HEK293 (cell line): Measurements from ENCODE around the gene AKAP6.
A peak's percentile ranks its signal among the peaks of the same experiment; 100 is the strongest.

ENCODE experiments used
- ATF2 ChIP-seq: fragments of 450-650 bp; formaldehyde crosslinking; IDR thresholded peaks from 2 replicates; pipeline ENCODE4 v1.5.1; 2016; ENCODE audit warnings: missing biosample characterization, missing genetic modification characterization, low read depth
- FEZF1 ChIP-seq: fragments of 450-650 bp; formaldehyde crosslinking; IDR thresholded peaks from 2 replicates; pipeline ENCODE4 v1.5.1; 2016; ENCODE audit warnings: missing biosample characterization, missing genetic modification characterization
- KLF16 ChIP-seq: fragments of 450-650 bp; formaldehyde crosslinking; IDR thresholded peaks from 2 replicates; pipeline ENCODE4 v1.5.1; 2017; ENCODE audit warnings: missing biosample characterization, missing genetic modification characterization
- KLF8 ChIP-seq: fragments of 450-650 bp; formaldehyde crosslinking; IDR thresholded peaks from 2 replicates; pipeline ENCODE4 v1.5.1; 2016; ENCODE audit warnings: missing biosample characterization, missing genetic modification characterization
- PRDM1 ChIP-seq: fragments of 450-650 bp; formaldehyde crosslinking; IDR thresholded peaks from 2 replicates; pipeline ENCODE4; 2016; ENCODE audit warnings: missing biosample characterization, missing genetic modification characterization
- TSHZ1 ChIP-seq: fragments of 450-650 bp; formaldehyde crosslinking; IDR thresholded peaks from 2 replicates; pipeline ENCODE4 v1.5.1; 2016; ENCODE audit warnings: missing biosample characterization, missing genetic modification characterization, borderline replicate concordance
- ZBTB1 ChIP-seq: fragments of 450-650 bp; formaldehyde crosslinking; IDR thresholded peaks from 2 replicates; pipeline ENCODE4 v1.5.1; 2016; ENCODE audit warnings: missing biosample characterization, missing genetic modification characterization
- ZBTB17 ChIP-seq: fragments of 450-650 bp; formaldehyde crosslinking; IDR thresholded peaks from 2 replicates; pipeline ENCODE4 v1.5.1; 2016; ENCODE audit warnings: missing biosample characterization, missing genetic modification characterization
- ZBTB26 ChIP-seq: fragments of 450-650 bp; formaldehyde crosslinking; optimal IDR thresholded peaks from 2 replicates; pipeline ENCODE3; 2016; ENCODE audit warnings: missing biosample characterization, mild to moderate bottlenecking, missing genetic modification characterization
- ZNF121 ChIP-seq: fragments of 450-650 bp; formaldehyde crosslinking; IDR thresholded peaks from 2 replicates; pipeline ENCODE4 v1.5.1; 2016; ENCODE audit warnings: missing biosample characterization, missing genetic modification characterization
- ZNF138 ChIP-seq: fragments of 450-650 bp; formaldehyde crosslinking; IDR thresholded peaks from 2 replicates; pipeline ENCODE4 v1.5.1; 2016; ENCODE audit warnings: missing biosample characterization, missing genetic modification characterization, borderline replicate concordance
- ZNF140 ChIP-seq: fragments of 450-650 bp; formaldehyde crosslinking; IDR thresholded peaks from 2 replicates; pipeline ENCODE4 v1.5.1; 2016; ENCODE audit warnings: missing biosample characterization, missing genetic modification characterization
- ZNF146 ChIP-seq: fragments of 450-650 bp; formaldehyde crosslinking; IDR thresholded peaks from 2 replicates; pipeline ENCODE4 v1.5.1; 2016; ENCODE audit warnings: missing biosample characterization, missing genetic modification characterization
- ZNF211 ChIP-seq: fragments of 450-650 bp; formaldehyde crosslinking; IDR thresholded peaks from 2 replicates; pipeline ENCODE4 v1.5.1; 2016; ENCODE audit warnings: low read depth, missing biosample characterization, missing genetic modification characterization
- ZNF324 ChIP-seq: fragments of 450-650 bp; formaldehyde crosslinking; IDR thresholded peaks from 2 replicates; pipeline ENCODE4 v1.5.1; 2016; ENCODE audit warnings: missing biosample characterization, missing genetic modification characterization
- ZNF335 ChIP-seq: fragments of 450-650 bp; formaldehyde crosslinking; conservative IDR thresholded peaks from 2 replicates; pipeline ENCODE4 v1.5.1; 2016; ENCODE audit warnings: missing biosample characterization, missing genetic modification characterization
- ZNF354C ChIP-seq: fragments of 450-650 bp; formaldehyde crosslinking; IDR thresholded peaks from 2 replicates; pipeline ENCODE4 v1.5.1; 2016; ENCODE audit warnings: missing biosample characterization, missing genetic modification characterization, low read depth, borderline replicate concordance
- ZNF398 ChIP-seq: fragments of 450-650 bp; formaldehyde crosslinking; IDR thresholded peaks from 2 replicates; pipeline ENCODE4 v1.5.1; 2017; ENCODE audit warnings: missing biosample characterization, missing genetic modification characterization
- ZNF404 ChIP-seq: fragments of 450-650 bp; formaldehyde crosslinking; IDR thresholded peaks from 2 replicates; pipeline ENCODE4 v1.5.1; 2017; ENCODE audit warnings: missing biosample characterization, missing genetic modification characterization
- ZNF423 ChIP-seq: fragments of 450-650 bp; formaldehyde crosslinking; IDR thresholded peaks from 2 replicates; pipeline ENCODE4 v1.5.1; 2016; ENCODE audit warnings: missing biosample characterization, missing genetic modification characterization
- ZNF449 ChIP-seq: fragments of 450-650 bp; formaldehyde crosslinking; IDR thresholded peaks from 2 replicates; pipeline ENCODE4 v1.5.1; 2017; ENCODE audit warnings: missing biosample characterization, mild to moderate bottlenecking, missing genetic modification characterization, moderate library complexity
- ZNF521 ChIP-seq: fragments of 450-650 bp; formaldehyde crosslinking; IDR thresholded peaks from 2 replicates; pipeline ENCODE4 v1.5.1; 2017; ENCODE audit warnings: missing biosample characterization, mild to moderate bottlenecking, missing genetic modification characterization
- ZNF549 ChIP-seq: fragments of 450-650 bp; IDR thresholded peaks from 2 replicates; pipeline ENCODE4 v1.5.1; 2018; ENCODE audit warnings: missing biosample characterization, missing genetic modification characterization, mild to moderate bottlenecking, inconsistent platforms, moderate library complexity
- ZNF596 ChIP-seq: fragments of 450-650 bp; IDR thresholded peaks from 2 replicates; pipeline ENCODE4 v1.5.0; 2018; ENCODE audit warnings: missing biosample characterization, mild to moderate bottlenecking, missing genetic modification characterization, moderate library complexity
- ZNF626 ChIP-seq: fragments of 450-650 bp; sonication (Bioruptor Pico); formaldehyde crosslinking; IDR thresholded peaks from 2 replicates; pipeline ENCODE4 v1.5.1; 2018; ENCODE audit warnings: missing biosample characterization, missing genetic modification characterization, inconsistent platforms
- ZNF670 ChIP-seq: fragments of 450-650 bp; formaldehyde crosslinking; IDR thresholded peaks from 2 replicates; pipeline ENCODE4 v1.5.1; 2016; ENCODE audit warnings: missing biosample characterization, missing genetic modification characterization, low read depth
- ZNF677 ChIP-seq: fragments of 450-650 bp; IDR thresholded peaks from 2 replicates; pipeline ENCODE4 v1.5.0; 2018; ENCODE audit warnings: missing biosample characterization, mild to moderate bottlenecking, missing genetic modification characterization, moderate library complexity
- ZNF76 ChIP-seq: fragments of 450-650 bp; formaldehyde crosslinking; IDR thresholded peaks from 2 replicates; pipeline ENCODE4; 2016; ENCODE audit warnings: low read depth, missing biosample characterization, missing genetic modification characterization, borderline replicate concordance
- ZNF768 ChIP-seq: fragments of 450-650 bp; formaldehyde crosslinking; IDR thresholded peaks from 2 replicates; pipeline ENCODE4 v1.5.1; 2018; ENCODE audit warnings: missing biosample characterization, mild to moderate bottlenecking, missing genetic modification characterization
- ZNF776 ChIP-seq: fragments of 450-650 bp; formaldehyde crosslinking; IDR thresholded peaks from 2 replicates; pipeline ENCODE4 v1.5.0; 2017; ENCODE audit warnings: missing biosample characterization, missing genetic modification characterization, borderline replicate concordance
- ZSCAN16 ChIP-seq: fragments of 450-650 bp; formaldehyde crosslinking; IDR thresholded peaks from 2 replicates; pipeline ENCODE4 v1.5.1; 2016; ENCODE audit warnings: missing biosample characterization, missing genetic modification characterization

AKAP6 gene

GRCh38 chr14:32307881-32308582, 21.1 kb upstream of the AKAP6 start (continued):
- 0 out of 2 replicates have a peak, but pooled peaks have one; percentile 34 for TF ChIP-seq TSHZ1 (tag by site-specific recombination)
- peak; percentile 94 for TF ChIP-seq FEZF1 (tag by site-specific recombination)
- TF ChIP-seq ZNF449 (tag by site-specific recombination), result no peak
- TF ChIP-seq ZNF354C (tag by site-specific recombination), result no peak
- peak; percentile 65 for TF ChIP-seq ZNF335 (tag by site-specific recombination)
- no peak for TF ChIP-seq ZNF138
- TF ChIP-seq ZNF404 (tag by site-specific recombination), result no peak
- no peak for TF ChIP-seq ZNF776 (tag by site-specific recombination)
- TF ChIP-seq ZBTB26 (tag by site-specific recombination), result no peak
- TF ChIP-seq ZNF140 (tag by site-specific recombination), result no peak
- no peak for TF ChIP-seq ZNF768 (tag by site-specific recombination)
- TF ChIP-seq ZNF677 (tag by site-specific recombination), result no peak
- no peak for TF ChIP-seq ATF2 (tag by site-specific recombination)
- no peak for TF ChIP-seq ZNF521 (tag by site-specific recombination)
- no peak for TF ChIP-seq ZNF423
- TF ChIP-seq KLF16 (tag by site-specific recombination), result no peak
- no peak for TF ChIP-seq ZNF121 (tag by site-specific recombination)
- no peak for TF ChIP-seq ZNF324
- no peak for TF ChIP-seq ZSCAN16
- TF ChIP-seq ZNF76, result no peak; the same call in 1 of the 2 replicates
- TF ChIP-seq KLF8 (tag by site-specific recombination), result no peak
- TF ChIP-seq ZNF211 (tag by site-specific recombination), result no peak
- no peak for TF ChIP-seq ZNF670 (tag by site-specific recombination)
- no peak for TF ChIP-seq PRDM1 (tag by site-specific recombination)
- TF ChIP-seq ZNF626 (tag by site-specific recombination), result 0 out of 2 replicates have a peak, but pooled peaks have one; percentile 70
- TF ChIP-seq ZNF398 (tag by site-specific recombination), result no peak
- 0 out of 2 replicates have a peak, but pooled peaks have one; percentile 37 for TF ChIP-seq ZBTB17 (tag by site-specific recombination)
- TF ChIP-seq ZBTB1 (tag by site-specific recombination), result no peak
- TF ChIP-seq ZNF596 (tag by site-specific recombination), result no peak
- TF ChIP-seq ZNF146 (tag by site-specific recombination), result no peak
- TF ChIP-seq ZNF549 (tag by site-specific recombination), result no peak
